Measurements from ENCODE around the gene AUP1. TPM values are rescaled to one million over a fixed set of nuclear protein-coding genes. Genes with fewer than 3 reads are reported as not detected.
"Not testable (repeated sequence)": the region's sequence is repeated elsewhere in the genome, so short reads cannot be mapped to it uniquely, and the experiment has no call there.

The AUP1 gene
- total RNA-seq, 1 donor from 2014 or later = 99.5 TPM

- H3K4me3 Mint-ChIP-seq (ENCODE audit: unreplicated experiment) = no peak overlapping the region
- no peaks in the 10 kb centered on the region for H3K4me1 Mint-ChIP-seq (ENCODE audit: low read depth, unreplicated experiment)
- no peak for DNase-seq
- no peaks in the 10 kb centered on the region for H3K36me3 Mint-ChIP-seq (ENCODE audit: unreplicated experiment)
- peaks cover 18% of the 10 kb centered on the region for H3K27me3 Mint-ChIP-seq (ENCODE audit: unreplicated experiment)
- H3K9me3 Mint-ChIP-seq (ENCODE audit: unreplicated experiment) = peaks cover 3% of the 10 kb centered on the region
- no peak for TF ChIP-seq CTCF (IDR thresholded peaks at IDR 0.05; ENCODE audit: partially characterized antibody, unreplicated experiment)
- no peak overlapping the region for H3K27ac Mint-ChIP-seq (ENCODE audit: unreplicated experiment)
These were observed 34.7 kb upstream of the AUP1 start for GRCh38 chr2:74564222-74564621.

DNA sequence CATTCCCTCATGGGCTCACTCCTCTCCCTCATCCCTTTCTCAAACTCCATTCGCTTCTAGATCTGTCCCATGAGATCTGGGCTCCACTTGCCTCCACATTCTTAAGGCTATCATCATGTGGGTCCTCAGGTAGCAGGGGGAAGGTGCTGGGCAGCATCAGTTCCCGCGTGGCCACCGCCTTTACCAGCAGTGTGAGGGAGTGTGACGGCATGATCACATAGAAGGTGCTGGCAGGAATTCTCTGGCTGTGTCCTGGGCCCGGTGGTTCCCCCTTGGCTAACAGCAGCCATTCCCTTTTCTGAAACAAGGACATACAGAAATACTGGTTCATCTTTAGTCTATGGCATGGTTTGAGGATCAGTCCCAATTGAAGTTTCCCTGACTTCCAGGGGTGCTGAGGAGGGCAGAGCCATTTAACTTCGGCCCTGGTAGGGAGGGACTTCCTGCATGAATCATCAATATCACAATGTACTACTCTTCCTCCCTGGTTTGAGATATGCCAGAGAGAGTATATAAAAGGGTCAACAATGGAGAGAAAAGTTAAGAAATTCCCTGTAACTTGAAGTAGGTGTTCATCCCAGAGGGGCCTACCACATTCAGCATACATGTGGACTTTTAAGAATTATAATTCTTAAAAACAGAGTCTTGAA lies 32.7 kb upstream of the AUP1 start:
- Mint-ChIP-seq H3K27me3 (ENCODE audit: unreplicated experiment) (peaks cover 17% of the 10 kb centered on the region), H3K27ac (ENCODE audit: unreplicated experiment) (no peak overlapping the region), H3K36me3 (ENCODE audit: unreplicated experiment) (no peaks in the 10 kb centered on the region), H3K4me3 (ENCODE audit: unreplicated experiment) (peak overlapping the region; percentile 8), H3K4me1 (ENCODE audit: low read depth, unreplicated experiment) (no peaks in the 10 kb centered on the region), H3K9me3 (ENCODE audit: unreplicated experiment) (peaks cover 5% of the 10 kb centered on the region)
- no peak for TF ChIP-seq CTCF (IDR thresholded peaks at IDR 0.05; ENCODE audit: partially characterized antibody, unreplicated experiment)
- DNase-seq = no peak

- not testable (repeated sequence) for DNase-seq; H3K27ac Mint-ChIP-seq (ENCODE audit: unreplicated experiment); H3K9me3 Mint-ChIP-seq (ENCODE audit: unreplicated experiment); H3K36me3 Mint-ChIP-seq (ENCODE audit: unreplicated experiment); H3K4me3 Mint-ChIP-seq (ENCODE audit: unreplicated experiment); H3K4me1 Mint-ChIP-seq (ENCODE audit: low read depth, unreplicated experiment)
- H3K27me3 Mint-ChIP-seq (ENCODE audit: unreplicated experiment) = peaks cover 18% of the 10 kb centered on the region
These were observed 31.5 kb upstream of the AUP1 start for GRCh38 chr2:74561022-74561421.

- TF ChIP-seq CTCF (IDR thresholded peaks at IDR 0.05; ENCODE audit: partially characterized antibody, unreplicated experiment) = no peak
- no peak for DNase-seq
These were observed 31.1 kb upstream of the AUP1 start for GRCh38 chr2:74560591-74560990.

GRCh38 chr2:74559912-74560311 lies 30.4 kb upstream of the AUP1 start:
- no peak for DNase-seq
- Mint-ChIP-seq H3K27me3 (ENCODE audit: unreplicated experiment) (peaks cover 17% of the 10 kb centered on the region), H3K4me1 (ENCODE audit: low read depth, unreplicated experiment) (no peaks in the 10 kb centered on the region), H3K36me3 (ENCODE audit: unreplicated experiment) (no peaks in the 10 kb centered on the region), H3K27ac (ENCODE audit: unreplicated experiment) (no peak overlapping the region), H3K9me3 (ENCODE audit: unreplicated experiment) (peaks cover 5% of the 10 kb centered on the region), H3K4me3 (ENCODE audit: unreplicated experiment) (no peak overlapping the region)
- no peak for TF ChIP-seq CTCF (IDR thresholded peaks at IDR 0.05; ENCODE audit: partially characterized antibody, unreplicated experiment)

More at GRCh38 chr2:74560591-74560990, 31.1 kb upstream of the AUP1 start:
- H3K4me1 Mint-ChIP-seq (ENCODE audit: low read depth, unreplicated experiment) = no peaks in the 10 kb centered on the region
- H3K27ac Mint-ChIP-seq (ENCODE audit: unreplicated experiment) = no peak overlapping the region
- H3K36me3 Mint-ChIP-seq (ENCODE audit: unreplicated experiment) = no peaks in the 10 kb centered on the region
- H3K4me3 Mint-ChIP-seq (ENCODE audit: unreplicated experiment) = no peak overlapping the region
- peaks cover 14% of the 10 kb centered on the region for H3K27me3 Mint-ChIP-seq (ENCODE audit: unreplicated experiment)
- peaks cover 5% of the 10 kb centered on the region for H3K9me3 Mint-ChIP-seq (ENCODE audit: unreplicated experiment)

Measured in glutamatergic neuron (in vitro differentiated cells).